Measurements from ENCODE around the gene TFE3. TPM values are rescaled to one million over a fixed set of nuclear protein-coding genes. Genes with fewer than 3 reads are reported as not detected.

The TFE3 gene
- total RNA-seq, 1 experiment from 2014 or later: 59.8 TPM

DNA sequence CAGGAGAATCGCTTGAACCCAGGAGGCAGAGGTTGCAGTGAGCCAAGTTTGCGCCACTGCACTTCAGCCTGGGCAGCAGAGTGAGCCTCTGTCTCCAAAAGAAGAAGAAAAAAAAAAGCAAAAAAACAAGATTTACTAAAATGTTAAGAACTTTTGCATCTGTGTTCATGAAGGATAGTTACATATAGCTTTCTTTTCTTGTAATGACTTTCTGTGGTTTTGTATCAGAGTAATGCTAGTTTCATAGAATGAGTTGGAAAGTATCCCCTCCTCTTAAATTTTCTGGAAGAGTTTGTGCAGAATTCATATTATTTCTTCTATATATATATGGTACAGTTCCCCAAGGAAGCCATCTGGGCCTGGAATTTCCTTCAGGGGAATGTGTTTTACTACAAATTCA is 24.1 kb downstream of the TFE3 start:
- no peak overlapping the region for H3K56ac ChIP-seq (ENCODE audit: insufficient read length, low read depth, low read length)

More for the DNA sequence above, 24.1 kb downstream of the TFE3 start:
- H3K4me2 ChIP-seq (ENCODE audit: insufficient read depth, insufficient read length, low read length): no peak overlapping the region
- DNase-seq: no peak
- H3K14ac ChIP-seq (ENCODE audit: insufficient read depth, low read length): no peak overlapping the region
- H4K91ac ChIP-seq (ENCODE audit: insufficient read length, low read depth, low read length): no peak overlapping the region
- H3K4me1 ChIP-seq (ENCODE audit: insufficient read depth, low read length): no peaks in the 10 kb centered on the region
- H2AK5ac ChIP-seq (ENCODE audit: insufficient read length, low read length): no peak overlapping the region
- TF ChIP-seq CTCF (conservative IDR thresholded peaks at IDR 0.05): no peak
- H3K36me3 Mint-ChIP-seq (ENCODE audit: insufficient read depth in 1 of 3, low read depth in 3 of 3): peaks cover 0 to 3% (median under 1%) of the 10 kb centered on the region in 3 experiments; a peak in 4 of 7 replicates
- WGBS (ENCODE audit: extremely low coverage, insufficient read length, low lambda C conversion rate): no CpG with 5 or more reads among the region's 2 CpGs
- no peak overlapping the region for H2BK5ac ChIP-seq (ENCODE audit: insufficient read length, low read length)
- H3K27ac ChIP-seq (ENCODE audit: insufficient read length, low read depth, low read length): no peak overlapping the region
- no peaks in the 10 kb centered on the region for H3K23me2 ChIP-seq (ENCODE audit: insufficient read length, low read depth, low read length, poor library complexity, severe bottlenecking)
- peaks cover 2% of the 10 kb centered on the region for H3K27me3 Mint-ChIP-seq (ENCODE audit: low read depth)
- no peak overlapping the region for H2AFZ ChIP-seq (ENCODE audit: low read length)
- H3K27me3 ChIP-seq (ENCODE audit: insufficient read depth, low read length): no peaks in the 10 kb centered on the region
- H2BK120ac ChIP-seq (ENCODE audit: low read depth, low read length, poor library complexity, severe bottlenecking): no peak overlapping the region
- H3K9me3 Mint-ChIP-seq: peaks cover 45 to 48% of the 10 kb centered on the region in 2 experiments
- H2BK15ac ChIP-seq (ENCODE audit: low read depth, low read length): no peak overlapping the region
- no peak overlapping the region for H4K8ac ChIP-seq (replicated peaks; ENCODE audit: insufficient read length, low read depth, low read length)
- no peak overlapping the region for H3T11ph ChIP-seq (ENCODE audit: low read length)
- H3K18ac ChIP-seq (ENCODE audit: insufficient read length, low read depth, low read length): no peak overlapping the region
- no peak overlapping the region for H3K4me3 Mint-ChIP-seq
- H4K20me1 ChIP-seq (ENCODE audit: control insufficient read depth, insufficient read depth, insufficient read length): no peaks in the 10 kb centered on the region
- no peaks in the 10 kb centered on the region for H3K9me3 ChIP-seq (ENCODE audit: control insufficient read depth, low read depth, low read length)
- no peaks in the 10 kb centered on the region for H3K4me1 Mint-ChIP-seq
- H2BK12ac ChIP-seq (ENCODE audit: insufficient read length, low read depth, low read length): no peak overlapping the region
- no peak overlapping the region for H3K9ac ChIP-seq (ENCODE audit: extremely low read depth, insufficient read length, low read length)
- H4K5ac ChIP-seq (ENCODE audit: insufficient read length, low read depth, low read length): no peak overlapping the region
- no peaks in the 10 kb centered on the region for H3K79me2 ChIP-seq (ENCODE audit: insufficient read depth, low read length)
- H3K4ac ChIP-seq (ENCODE audit: low read depth, low read length): no peak overlapping the region
- H2BK20ac ChIP-seq (ENCODE audit: low read depth, low read length, poor library complexity, severe bottlenecking): no peak overlapping the region
- no peaks in the 10 kb centered on the region for H3K79me1 ChIP-seq (ENCODE audit: insufficient read depth, low read depth, low read length, poor library complexity, severe bottlenecking)
- H3K23ac ChIP-seq (ENCODE audit: insufficient read length, low read depth, low read length): no peak overlapping the region
- H3K27ac Mint-ChIP-seq: no peak overlapping the region

Data from H9 (cell line).